ENCODE results near the gene PAX7. TPM values are rescaled to one million over a fixed set of nuclear protein-coding genes. Genes with fewer than 3 reads are reported as not detected.

Gene PAX7
- total RNA-seq, 1 donor from 2014 or later, result not detected

GRCh38 chr1:18637962-18638834 is 7.6 kb downstream of the PAX7 start:
- no peak for ATAC-seq (ENCODE audit: poor library complexity)
- no peak for DNase-seq
- intact Hi-C loops (cut with DNase I), result no loop called here

- no peak for DNase-seq
- intact Hi-C loops (cut with DNase I), result no loop called here
- ATAC-seq (ENCODE audit: poor library complexity), result no peak
Observed at GRCh38 chr1:18638835-18639364, 8.3 kb downstream of the PAX7 start.

- DNase-seq (no peak), ATAC-seq (ENCODE audit: poor library complexity) (no peak)
- intact Hi-C loops (cut with DNase I), result no loop called here
Observed at GRCh38 chr1:18639368-18640055, 8.9 kb downstream of the PAX7 start.

GRCh38 chr1:18640228-18641004 is 9.8 kb downstream of the PAX7 start:
- no peak for DNase-seq
- no peak for ATAC-seq (ENCODE audit: poor library complexity)
- intact Hi-C loops (cut with DNase I), result no loop called here

- no peak for ATAC-seq (ENCODE audit: poor library complexity)
- intact Hi-C loops (cut with DNase I), result no loop called here
- no peak for DNase-seq
Observed at GRCh38 chr1:18641005-18641941, 10.6 kb downstream of the PAX7 start.

- DNase-seq, result no peak
- ATAC-seq (ENCODE audit: poor library complexity), result no peak
- intact Hi-C loops (cut with DNase I), result no loop called here
Observed at GRCh38 chr1:18642278-18643095, 11.8 kb downstream of the PAX7 start.

- no peak for ATAC-seq (ENCODE audit: poor library complexity)
- intact Hi-C loops (cut with DNase I), result no loop called here
Observed at GRCh38 chr1:18643154-18644012, 12.7 kb downstream of the PAX7 start.

GRCh38 chr1:18644013-18644399 is 13.4 kb downstream of the PAX7 start:
- intact Hi-C loops (cut with DNase I), result no loop called here
- ATAC-seq (ENCODE audit: poor library complexity), result no peak
- DNase-seq, result no peak

More at GRCh38 chr1:18643154-18644012, 12.7 kb downstream of the PAX7 start:
- no peak for DNase-seq

GRCh38 chr1:18644446-18644845 is 13.8 kb downstream of the PAX7 start:
- no peak for ATAC-seq (ENCODE audit: poor library complexity)
- no peak for DNase-seq
- intact Hi-C loops (cut with DNase I), result no loop called here

- no peak for DNase-seq
- no peak for ATAC-seq (ENCODE audit: poor library complexity)
- intact Hi-C loops (cut with DNase I), result no loop called here
Observed at GRCh38 chr1:18644973-18645746, 14.5 kb downstream of the PAX7 start.

- DNase-seq (no peak), ATAC-seq (ENCODE audit: poor library complexity) (no peak)
- intact Hi-C loops (cut with DNase I), result no loop called here
Observed at GRCh38 chr1:18645747-18646090, 15.1 kb downstream of the PAX7 start.

GRCh38 chr1:18646091-18646785 is 15.6 kb downstream of the PAX7 start:
- DNase-seq, result no peak
- intact Hi-C loops (cut with DNase I), result no loop called here
- ATAC-seq (ENCODE audit: poor library complexity), result no peak

GRCh38 chr1:18646786-18647410 is 16.3 kb downstream of the PAX7 start:
- DNase-seq (no peak), ATAC-seq (ENCODE audit: poor library complexity) (no peak)
- intact Hi-C loops (cut with DNase I), result no loop called here

GRCh38 chr1:18647681-18648214 is 17.1 kb downstream of the PAX7 start:
- ATAC-seq (ENCODE audit: poor library complexity), result no peak
- no peak for DNase-seq
- intact Hi-C loops (cut with DNase I), result no loop called here

Data from Right ventricle myocardium superior (tissue), 1 donor.